B cell (primary cell): ENCODE measurements around the gene CCR5AS.

ENCODE experiments used
- EZH2 ChIP-seq: IDR thresholded peaks from 2 replicates; pipeline ENCODE4 v1.6.1; 2012; ENCODE audit warnings: borderline replicate concordance, low read depth, mild to moderate bottlenecking, moderate library complexity, low read length; ENCODE audit not compliant: insufficient read depth, poor library complexity, severe bottlenecking
- TF ChIP-seq, protein P1 (sequence below): fragments of 200-600 bp; IDR thresholded peaks from one replicate; pipeline ENCODE4 v1.8.0; 2022; ENCODE audit warnings: antibody characterized with exemption, mild to moderate bottlenecking

DNA sequence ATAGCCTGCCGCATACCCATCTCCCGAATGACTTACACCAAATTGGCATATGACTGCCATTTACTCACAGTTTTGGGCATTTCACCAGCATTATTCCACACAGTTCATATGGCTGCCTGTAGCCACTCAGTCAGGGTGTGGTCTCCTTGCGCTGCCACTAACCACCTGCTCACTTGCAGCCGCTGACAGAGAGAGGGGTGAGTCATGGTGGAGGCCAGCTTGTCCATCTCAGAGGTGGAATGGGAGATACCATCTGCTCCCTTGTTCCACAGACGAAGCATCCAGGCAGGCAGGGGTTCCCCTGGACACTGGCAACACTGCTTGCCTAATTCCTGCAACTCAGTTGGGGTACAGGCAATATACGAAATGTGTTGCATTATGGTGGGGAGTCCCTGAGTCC, 15.8 kb upstream of the CCR5AS start:
- TF ChIP-seq, protein P1, sequence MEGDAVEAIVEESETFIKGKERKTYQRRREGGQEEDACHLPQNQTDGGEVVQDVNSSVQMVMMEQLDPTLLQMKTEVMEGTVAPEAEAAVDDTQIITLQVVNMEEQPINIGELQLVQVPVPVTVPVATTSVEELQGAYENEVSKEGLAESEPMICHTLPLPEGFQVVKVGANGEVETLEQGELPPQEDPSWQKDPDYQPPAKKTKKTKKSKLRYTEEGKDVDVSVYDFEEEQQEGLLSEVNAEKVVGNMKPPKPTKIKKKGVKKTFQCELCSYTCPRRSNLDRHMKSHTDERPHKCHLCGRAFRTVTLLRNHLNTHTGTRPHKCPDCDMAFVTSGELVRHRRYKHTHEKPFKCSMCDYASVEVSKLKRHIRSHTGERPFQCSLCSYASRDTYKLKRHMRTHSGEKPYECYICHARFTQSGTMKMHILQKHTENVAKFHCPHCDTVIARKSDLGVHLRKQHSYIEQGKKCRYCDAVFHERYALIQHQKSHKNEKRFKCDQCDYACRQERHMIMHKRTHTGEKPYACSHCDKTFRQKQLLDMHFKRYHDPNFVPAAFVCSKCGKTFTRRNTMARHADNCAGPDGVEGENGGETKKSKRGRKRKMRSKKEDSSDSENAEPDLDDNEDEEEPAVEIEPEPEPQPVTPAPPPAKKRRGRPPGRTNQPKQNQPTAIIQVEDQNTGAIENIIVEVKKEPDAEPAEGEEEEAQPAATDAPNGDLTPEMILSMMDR = no peak
- TF ChIP-seq EZH2 = no peak
